ENCODE data around the gene FAM163A. TPM values are rescaled to one million over a fixed set of nuclear protein-coding genes. Genes with fewer than 3 reads are reported as not detected.

Gene FAM163A
- total and polyA plus RNA-seq, 8 donors, result 0.06 to 0.28 (median 0.15) TPM; not detected in 3

- peak overlapping the region in 2 of 4 donors; percentile 21 to 44 for H3K4me3 ChIP-seq
- intact Hi-C loops (cut with DNase I), result no loop called here
- FAIRE-seq, result no peak
Observed at GRCh38 chr1:179744401-179745130, 1.5 kb downstream of the FAM163A start.

DNA sequence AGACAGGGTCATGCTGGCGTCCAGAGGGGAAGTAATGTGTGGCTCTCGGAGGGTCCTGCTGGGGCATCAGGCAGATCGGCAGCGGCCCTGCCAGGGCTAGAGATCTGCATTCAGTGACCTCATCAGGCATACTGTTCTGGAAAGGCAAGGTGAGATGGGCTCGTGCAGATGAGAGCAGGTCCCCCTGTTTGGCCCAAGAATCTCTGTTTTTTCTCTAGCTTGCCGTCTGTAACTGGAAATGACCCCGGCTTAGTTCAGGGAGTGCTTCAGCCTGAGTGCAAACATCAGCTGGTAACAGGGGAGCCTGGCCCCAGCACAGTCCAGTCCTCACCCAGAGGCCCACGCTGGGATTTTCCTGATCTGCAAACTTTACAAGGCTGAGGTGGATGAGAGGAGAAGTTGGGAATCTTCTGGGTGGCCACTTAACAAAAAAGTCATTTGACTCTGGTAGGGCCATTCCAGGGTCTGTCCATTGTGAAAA is 2.1 kb downstream of the FAM163A start:
- Histone ChIP-seq H3K9me3 (no peaks in the 10 kb centered on the region), H3K27me3 (peaks cover 0 to 33% (median 6%) of the 10 kb centered on the region in 4 donors), H3K4me1 (peaks cover 0 to 10% (median 0%) of the 10 kb centered on the region in 3 donors), H3K36me3 (no peaks in the 10 kb centered on the region), H3K27ac (no peak overlapping the region), H3K4me3 (no peak overlapping the region)
- ATAC-seq (no peak), DNase-seq (no peak), FAIRE-seq (no peak)
- TF ChIP-seq, protein P1, sequence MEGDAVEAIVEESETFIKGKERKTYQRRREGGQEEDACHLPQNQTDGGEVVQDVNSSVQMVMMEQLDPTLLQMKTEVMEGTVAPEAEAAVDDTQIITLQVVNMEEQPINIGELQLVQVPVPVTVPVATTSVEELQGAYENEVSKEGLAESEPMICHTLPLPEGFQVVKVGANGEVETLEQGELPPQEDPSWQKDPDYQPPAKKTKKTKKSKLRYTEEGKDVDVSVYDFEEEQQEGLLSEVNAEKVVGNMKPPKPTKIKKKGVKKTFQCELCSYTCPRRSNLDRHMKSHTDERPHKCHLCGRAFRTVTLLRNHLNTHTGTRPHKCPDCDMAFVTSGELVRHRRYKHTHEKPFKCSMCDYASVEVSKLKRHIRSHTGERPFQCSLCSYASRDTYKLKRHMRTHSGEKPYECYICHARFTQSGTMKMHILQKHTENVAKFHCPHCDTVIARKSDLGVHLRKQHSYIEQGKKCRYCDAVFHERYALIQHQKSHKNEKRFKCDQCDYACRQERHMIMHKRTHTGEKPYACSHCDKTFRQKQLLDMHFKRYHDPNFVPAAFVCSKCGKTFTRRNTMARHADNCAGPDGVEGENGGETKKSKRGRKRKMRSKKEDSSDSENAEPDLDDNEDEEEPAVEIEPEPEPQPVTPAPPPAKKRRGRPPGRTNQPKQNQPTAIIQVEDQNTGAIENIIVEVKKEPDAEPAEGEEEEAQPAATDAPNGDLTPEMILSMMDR (IDR thresholded peaks at IDR 0.05), result no peak
- 78 to 84% methylated on average over 8 of the region's 8 CpGs for WGBS, 2 donors
- intact Hi-C loops (cut with DNase I), result no loop called here

More at GRCh38 chr1:179744401-179745130, 1.5 kb downstream of the FAM163A start:
- peaks cover 0 to 37% (median 6%) of the 10 kb centered on the region in 4 donors for H3K27me3 ChIP-seq
- H3K27ac ChIP-seq, result no peak overlapping the region
- H3K9me3 ChIP-seq, result no peaks in the 10 kb centered on the region
- ATAC-seq (no peak), DNase-seq (peak in 1 of 6 donors; percentile 36)
- 29 to 31% methylated on average over 34 to 37 of the region's 37 CpGs for WGBS, 2 donors
- H3K4me1 ChIP-seq, result peaks cover 0 to 10% (median 0%) of the 10 kb centered on the region in 3 donors
- no peaks in the 10 kb centered on the region for H3K36me3 ChIP-seq
- TF ChIP-seq, protein P1 (IDR thresholded peaks at IDR 0.05), result no peak

DNA sequence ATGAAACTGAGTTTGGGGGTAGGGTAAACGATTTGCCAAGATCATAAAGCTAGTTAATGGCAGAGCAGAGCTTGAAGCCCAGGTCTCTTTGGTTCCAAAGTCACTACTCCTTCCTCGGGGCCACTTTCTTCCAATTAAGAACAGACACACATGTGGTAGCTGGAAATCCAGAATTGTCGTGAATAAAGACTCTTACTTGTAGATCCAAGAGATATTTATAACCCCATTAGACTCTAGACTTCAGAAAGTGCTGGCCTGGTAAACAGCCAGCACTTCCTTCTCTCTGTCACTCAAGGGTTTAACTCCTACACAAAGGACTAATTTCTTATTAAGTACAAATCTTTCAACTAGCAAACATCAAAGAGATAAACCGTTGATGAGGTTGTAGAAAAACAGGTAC is 2.7 kb downstream of the FAM163A start:
- FAIRE-seq (no peak), DNase-seq (no peak), ATAC-seq (no peak)
- H3K36me3 ChIP-seq, result no peaks in the 10 kb centered on the region
- TF ChIP-seq, protein P1 (IDR thresholded peaks at IDR 0.05), result no peak
- 66 to 73% methylated on average over 4 of the region's 4 CpGs for WGBS, 2 donors
- intact Hi-C loops (cut with DNase I), result no loop called here
- H3K27ac ChIP-seq, result no peak overlapping the region
- no peak overlapping the region for H3K4me3 ChIP-seq
- peaks cover 0 to 10% (median 0%) of the 10 kb centered on the region in 3 donors for H3K4me1 ChIP-seq
- no peaks in the 10 kb centered on the region for H3K9me3 ChIP-seq
- H3K27me3 ChIP-seq, result peaks cover 0 to 33% (median 6%) of the 10 kb centered on the region in 4 donors

DNA sequence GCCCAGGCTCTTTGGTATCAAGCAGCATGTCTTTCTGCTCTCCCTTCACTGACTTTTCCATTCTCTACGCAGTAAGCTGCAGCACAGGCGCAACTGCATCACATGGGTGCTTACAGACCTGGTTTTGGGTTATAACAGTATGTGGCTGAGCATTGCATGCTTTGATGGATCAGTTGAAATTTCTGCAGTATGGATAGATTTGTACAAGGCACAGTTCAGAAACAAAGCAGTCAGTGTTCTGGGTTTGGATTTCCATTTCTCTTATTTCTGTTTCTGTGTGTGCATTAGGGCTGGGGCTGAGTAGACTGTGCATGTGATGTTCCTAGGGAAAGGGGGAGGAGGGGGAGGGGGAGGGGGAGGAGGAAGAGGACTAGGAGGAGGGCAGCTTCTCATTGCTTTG is 4.5 kb downstream of the FAM163A start:
- Histone ChIP-seq H3K27me3 (peaks cover 0 to 20% (median 6%) of the 10 kb centered on the region in 4 donors), H3K36me3 (no peaks in the 10 kb centered on the region), H3K4me3 (no peak overlapping the region), H3K27ac (no peak overlapping the region), H3K4me1 (peaks cover 0 to 8% (median 0%) of the 10 kb centered on the region in 3 donors), H3K9me3 (no peaks in the 10 kb centered on the region)
- intact Hi-C loops (cut with DNase I), result no loop called here
- TF ChIP-seq, protein P1 (IDR thresholded peaks at IDR 0.05), result no peak
- ATAC-seq, result no peak
- no peak for DNase-seq
- 91 to 98% methylated on average over 2 of the region's 2 CpGs for WGBS, 2 donors
- no peak for FAIRE-seq

DNA sequence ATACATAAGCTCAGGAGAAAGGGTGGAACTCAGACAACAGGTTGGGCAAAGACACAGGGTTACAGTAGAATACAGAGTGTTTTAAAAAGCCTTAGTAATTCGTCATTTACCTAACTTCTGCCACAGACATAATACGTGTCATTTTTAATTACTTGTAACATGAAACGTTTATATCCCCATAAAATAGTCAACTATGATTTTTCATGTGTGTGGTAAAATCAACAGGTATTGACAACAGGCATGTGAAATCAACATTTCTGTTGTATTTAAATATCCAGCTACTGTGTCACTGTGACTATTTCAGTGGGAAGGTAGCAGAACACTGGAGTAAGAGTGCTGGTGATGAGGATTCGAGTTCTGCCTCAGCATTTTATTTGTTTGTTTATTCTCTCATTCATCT is 5.7 kb downstream of the FAM163A start:
- Histone ChIP-seq H3K9me3 (no peaks in the 10 kb centered on the region), H3K4me1 (peaks cover 0 to 2% (median 0%) of the 10 kb centered on the region in 3 donors), H3K4me3 (no peak overlapping the region), H3K27me3 (peaks cover 0 to 9% (median 4%) of the 10 kb centered on the region in 4 donors), H3K36me3 (no peaks in the 10 kb centered on the region), H3K27ac (no peak overlapping the region)
- ATAC-seq (no peak), DNase-seq (no peak), FAIRE-seq (no peak)
- intact Hi-C loops (cut with DNase I), result no loop called here
- TF ChIP-seq, protein P1 (IDR thresholded peaks at IDR 0.05), result no peak
- WGBS, 2 donors, result 68 to 83% methylated on average over 4 of the region's 4 CpGs

Measured in pancreas (tissue), 10 donors.